Measurements from ENCODE around the gene RAB44.

The RAB44 gene

GRCh38 chr6:36754582-36755434 lies 57.2 kb downstream of the RAB44 start:
- peak; percentile 11 for DNase-seq

DNA sequence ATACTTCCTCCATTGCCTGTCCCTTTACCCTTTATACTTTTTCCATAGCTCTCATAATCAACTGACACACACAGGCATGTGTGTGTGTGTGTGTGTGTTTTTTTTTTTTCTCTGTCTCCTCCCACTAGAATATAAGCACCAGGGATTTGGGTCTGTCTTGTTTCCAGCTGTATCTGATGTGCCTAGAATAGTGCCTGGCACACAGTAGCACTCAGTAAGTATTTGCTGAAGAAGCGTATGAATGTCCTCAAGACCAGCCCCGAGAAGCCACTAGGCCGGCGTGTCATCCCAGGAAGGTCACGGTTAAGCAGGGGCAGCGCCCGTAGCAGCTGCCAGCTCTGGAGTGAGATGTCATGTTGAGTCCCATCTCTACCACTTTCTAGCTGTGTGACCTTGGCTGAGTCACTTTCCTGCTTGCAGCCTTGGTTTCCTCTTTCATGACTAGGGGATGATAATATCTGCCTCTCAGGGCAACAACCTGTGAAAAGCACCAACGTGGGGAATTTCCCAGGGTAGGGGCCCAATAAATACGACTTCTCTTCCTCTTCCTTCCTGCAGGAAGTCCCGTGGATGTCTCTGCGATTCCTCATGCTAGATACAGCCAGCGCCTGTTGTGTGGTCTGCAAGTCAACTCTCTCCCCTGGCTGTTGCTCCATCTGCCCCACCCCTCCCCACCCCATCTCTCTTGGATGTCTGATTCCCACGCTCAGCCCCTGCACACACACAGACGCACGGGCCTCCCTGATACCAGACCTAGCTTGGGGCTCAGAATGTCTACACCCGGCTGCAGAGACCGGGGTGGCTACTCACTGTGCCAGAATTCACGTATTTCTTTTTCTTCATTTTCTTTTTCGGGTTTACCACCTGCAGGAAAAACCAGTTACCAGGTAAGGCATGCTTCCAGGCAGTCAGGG lies 58.1 kb downstream of the RAB44 start:
- no peak for DNase-seq

GRCh38 chr6:36756786-36757185 lies 59.2 kb downstream of the RAB44 start:
- no peak for DNase-seq

DNA sequence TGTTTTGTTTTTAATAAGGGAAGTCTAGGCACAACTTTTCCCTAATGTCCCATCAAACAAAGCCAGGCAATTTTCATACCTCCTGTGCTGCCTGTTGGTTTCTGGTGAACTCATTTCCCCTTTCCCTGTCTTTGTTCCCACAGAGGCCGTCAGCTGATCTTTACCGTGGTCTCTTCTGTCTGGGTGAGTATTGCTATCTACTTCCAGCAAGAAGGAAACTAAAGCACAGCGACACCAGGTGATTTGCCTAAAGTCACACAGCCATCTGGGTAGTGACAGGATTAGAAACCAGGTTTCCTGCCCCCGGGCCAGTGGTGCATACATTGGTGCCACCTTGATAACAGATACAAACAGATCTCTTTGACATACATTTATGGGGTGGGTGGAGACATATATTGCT lies 59.6 kb downstream of the RAB44 start:
- no peak for DNase-seq

DNA sequence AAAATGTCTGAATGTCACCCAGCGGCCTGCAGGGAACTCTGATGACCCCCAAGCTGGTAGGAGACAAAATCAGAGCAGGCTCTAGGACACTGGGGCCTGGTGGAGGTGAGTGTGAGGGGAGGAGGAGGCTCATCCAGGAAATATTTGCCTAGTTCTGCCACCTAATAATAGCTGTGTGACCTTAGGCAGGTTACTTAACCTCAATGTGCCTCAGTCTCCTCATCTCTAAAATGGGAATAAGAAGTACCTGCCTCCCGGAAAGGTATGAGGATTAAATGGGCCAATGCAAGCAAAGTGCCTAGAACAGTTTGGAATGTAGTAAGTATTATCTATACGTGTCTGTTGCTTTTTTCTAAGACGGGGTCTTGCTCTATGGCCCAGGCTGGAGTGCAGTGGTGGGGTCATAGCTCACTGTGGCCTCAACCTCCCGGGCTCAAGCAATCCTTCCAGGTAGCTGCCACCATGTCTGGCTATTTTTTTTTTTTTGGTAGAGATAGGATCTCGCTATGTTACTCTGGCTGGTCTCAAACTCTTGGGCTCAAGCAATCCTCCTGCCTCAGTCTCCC lies 60.4 kb downstream of the RAB44 start:
- DNase-seq, result no peak

- DNase-seq, result no peak
Observed at GRCh38 chr6:36758516-36759147, 61.0 kb downstream of the RAB44 start.

DNA sequence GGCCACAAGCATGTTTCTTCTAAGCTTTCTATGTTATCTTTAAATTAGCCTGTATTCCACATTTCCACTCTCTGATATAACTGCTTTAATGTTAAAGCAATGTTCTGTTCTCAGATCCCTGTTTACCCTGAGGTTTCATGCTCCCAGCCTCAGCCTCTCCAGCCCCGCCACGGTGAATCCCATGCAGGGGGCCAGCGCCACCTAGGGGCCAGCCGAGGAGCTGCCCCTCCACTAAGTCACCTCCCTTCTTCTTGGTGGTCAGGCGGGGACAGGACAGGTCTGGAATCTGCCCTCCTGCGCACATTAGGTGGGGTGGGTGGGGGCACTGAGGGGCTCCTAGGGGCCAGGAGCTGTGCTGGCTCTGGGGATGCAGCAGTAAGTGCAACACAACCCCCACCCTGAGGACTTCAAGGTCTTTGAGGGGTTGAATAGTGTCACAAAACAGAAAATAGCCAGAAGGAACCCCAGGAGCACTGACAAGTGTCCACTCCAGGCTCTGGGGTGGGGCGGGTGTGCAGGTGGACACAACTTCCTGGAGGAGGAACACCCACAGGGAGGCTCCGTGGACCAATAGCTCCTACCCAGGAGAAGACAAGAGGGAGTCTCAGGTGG lies 61.6 kb downstream of the RAB44 start:
- DNase-seq, result peak; percentile 49

DNA sequence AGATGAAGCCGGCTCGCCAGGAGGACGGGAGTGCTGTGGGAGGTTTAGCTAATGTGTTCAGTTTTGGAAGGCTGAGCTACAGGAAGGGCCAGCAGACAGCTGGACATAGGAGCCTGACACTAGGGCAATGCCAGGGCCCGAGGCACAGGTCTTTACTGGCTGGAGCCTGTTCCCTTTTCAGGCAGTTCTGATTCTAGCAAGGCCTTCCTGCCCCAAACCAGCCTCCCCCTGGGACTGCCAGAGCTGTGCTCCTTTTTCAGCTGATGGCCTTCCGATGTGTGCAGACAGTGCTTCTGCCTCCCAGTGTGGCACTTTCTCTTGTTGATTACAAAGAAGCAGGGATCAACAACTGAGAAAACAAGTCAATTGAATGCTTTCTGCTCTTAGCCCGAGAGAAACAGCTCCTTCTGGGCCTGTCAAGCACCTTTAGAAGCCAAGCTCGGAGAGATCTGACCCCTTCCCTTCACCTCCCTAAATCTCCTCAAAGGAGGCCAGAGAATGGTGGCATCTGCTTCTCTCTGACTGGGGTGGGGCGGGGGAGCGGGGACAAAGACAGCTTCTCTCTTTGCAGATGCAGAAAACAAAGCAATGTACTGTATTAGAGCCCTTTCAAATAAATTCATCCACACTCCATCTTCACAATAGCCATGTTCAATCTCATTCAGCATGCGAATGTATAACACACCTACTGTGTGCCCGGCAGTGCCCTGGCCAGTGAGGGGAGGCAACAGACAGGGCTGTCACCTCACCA lies 63.2 kb downstream of the RAB44 start:
- DNase-seq, result no peak

GRCh38 chr6:36762123-36762522 lies 64.5 kb downstream of the RAB44 start:
- no peak for DNase-seq

- DNase-seq, result no peak
Observed at GRCh38 chr6:36765190-36765589, 67.6 kb downstream of the RAB44 start.

DNA sequence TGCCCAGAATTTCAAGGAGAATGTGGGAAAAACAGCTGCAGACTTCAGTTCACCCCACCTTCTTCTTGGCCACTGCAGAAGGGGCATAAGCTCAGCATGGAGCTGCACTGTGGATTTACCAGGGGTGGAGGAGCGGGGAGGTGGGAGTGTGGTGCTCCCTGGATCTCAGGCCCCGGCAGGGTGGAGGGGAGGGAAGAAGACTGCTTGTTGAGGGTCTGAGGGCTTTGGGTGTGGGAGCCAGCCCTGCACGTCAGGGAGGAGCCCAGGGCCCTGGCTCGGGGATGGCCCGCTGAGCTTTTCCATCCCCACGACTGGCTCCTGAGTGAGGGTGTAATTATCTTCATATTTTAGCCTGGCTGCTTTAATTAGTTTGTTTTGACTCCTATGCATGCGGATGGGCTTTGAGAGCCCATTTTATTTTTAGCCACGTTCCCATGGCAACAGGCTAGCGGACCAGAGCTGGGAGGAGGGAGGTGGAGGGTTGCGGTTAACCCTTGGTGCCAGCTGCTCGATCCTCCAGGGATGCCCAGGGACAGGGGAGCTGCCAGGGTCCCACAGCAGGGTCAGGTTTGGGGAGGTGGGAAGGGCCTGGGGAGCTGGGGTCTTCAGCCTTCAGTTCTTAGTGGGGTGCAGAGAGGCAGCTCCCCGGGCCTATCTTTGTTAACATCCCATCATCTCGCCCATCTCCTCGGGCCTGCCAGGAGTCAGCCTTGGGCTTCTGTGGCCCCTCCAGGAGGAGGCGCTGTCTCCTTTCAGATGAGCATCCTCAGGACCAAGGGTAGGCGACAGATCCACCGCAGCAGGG lies 68.2 kb downstream of the RAB44 start:
- DNase-seq, result peak; percentile 25

DNA sequence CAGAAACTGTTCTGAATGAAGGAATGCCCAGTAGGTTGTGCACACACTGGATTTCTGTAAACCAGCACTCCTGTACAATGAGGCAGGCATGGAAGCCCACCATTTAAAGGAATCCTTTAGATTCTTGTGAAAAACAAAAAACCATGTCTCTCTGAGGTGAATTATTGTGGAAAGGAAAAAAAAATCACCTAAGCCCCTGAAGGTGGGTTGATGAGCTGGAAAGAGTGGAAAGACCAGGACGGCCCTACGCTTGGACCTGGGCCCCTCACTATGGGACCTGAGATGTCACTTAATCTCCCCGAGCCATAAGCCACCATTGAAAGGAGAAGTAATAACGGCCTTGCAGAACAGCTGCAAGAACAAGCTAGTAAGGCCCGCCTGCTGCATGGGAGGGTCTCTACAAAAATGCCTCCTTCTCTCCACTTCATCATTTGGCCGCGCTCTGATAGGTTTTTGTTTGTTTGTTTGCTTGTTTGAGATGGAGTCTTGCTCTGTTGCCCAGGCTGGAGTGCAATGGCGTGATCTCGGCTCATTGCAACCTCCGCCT lies 68.8 kb downstream of the RAB44 start:
- DNase-seq, result no peak

DNA sequence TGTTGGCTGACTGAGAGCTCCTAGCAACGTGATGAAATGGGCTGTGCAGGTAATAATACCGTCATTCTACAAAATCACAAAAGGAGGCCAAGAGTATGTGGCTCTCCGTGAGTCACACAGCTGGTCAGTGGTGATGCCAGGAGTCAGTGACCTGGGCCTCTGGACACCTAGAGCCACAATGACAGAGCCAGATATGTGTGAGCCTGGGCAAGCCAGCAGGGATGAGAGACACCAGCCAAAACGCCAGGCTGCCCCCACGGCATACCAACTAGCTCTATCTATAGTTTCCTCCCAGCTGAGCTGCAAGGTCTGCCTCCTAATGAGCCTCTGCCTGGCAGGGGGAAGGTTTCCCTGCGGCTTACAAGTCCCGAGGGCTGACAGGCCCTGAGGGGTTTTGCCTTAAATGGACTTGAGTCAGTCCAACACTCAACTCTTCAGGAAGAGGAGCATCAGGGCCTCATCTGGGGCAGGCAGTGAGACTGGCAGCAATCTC lies 71.6 kb downstream of the RAB44 start:
- DNase-seq, result no peak

DNA sequence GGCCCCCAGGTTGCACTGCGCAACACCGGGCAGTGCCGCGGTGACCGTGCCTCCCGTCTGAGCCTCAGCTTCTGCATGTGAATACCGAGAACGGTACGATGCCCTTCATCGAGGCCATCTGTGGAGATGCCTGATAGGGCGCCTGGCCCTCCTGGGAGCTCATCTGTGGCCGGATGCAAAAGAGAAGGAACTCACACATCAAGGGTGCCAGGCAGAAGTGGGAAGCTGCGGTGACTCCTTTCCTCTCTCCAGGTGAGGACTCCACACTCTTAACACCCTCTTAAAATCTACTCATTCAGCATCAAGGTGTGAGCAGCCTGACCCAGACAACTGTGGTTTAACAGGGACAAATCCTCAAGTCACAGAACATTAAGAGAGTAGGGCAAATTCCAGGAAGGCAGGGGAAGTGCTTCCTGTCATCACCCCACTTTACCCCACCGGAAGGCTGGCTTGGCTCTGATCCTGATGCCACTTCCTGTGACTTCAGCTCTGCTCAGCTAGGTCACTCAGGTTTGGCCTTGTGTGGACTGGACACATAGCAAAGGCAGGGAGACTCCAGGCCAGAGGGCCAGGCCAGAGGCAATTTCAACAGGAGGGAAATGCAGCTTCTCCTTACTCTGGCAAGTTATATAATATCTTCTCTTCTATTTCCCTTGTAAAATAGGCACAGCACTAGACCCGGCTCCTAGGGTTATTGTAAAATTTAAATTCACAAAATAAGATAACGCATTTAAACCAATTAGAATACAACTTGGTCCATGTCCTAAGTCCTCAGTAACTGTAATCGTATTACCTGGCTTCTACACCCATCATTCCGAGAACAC lies 72.3 kb downstream of the RAB44 start:
- no peak for DNase-seq

DNA sequence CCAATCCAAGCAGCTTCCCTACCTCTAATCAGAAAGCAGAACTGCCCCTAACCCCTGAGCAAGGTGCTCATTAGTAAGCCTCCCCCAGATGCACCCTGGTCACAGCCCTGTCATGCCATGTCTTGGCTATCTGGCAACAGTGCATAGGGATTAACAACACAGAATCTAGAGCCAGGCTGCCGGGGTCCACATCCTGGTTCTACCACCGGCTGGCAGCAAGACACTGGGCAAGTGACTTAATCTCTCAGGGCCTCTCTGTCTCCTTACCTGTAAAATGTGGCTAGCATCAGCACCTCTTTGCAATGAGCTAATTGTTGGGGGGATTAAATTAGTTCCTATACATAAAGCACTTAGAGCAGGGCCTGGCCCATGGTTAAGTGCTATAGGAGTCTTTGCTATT lies 73.5 kb downstream of the RAB44 start:
- no peak for DNase-seq

- DNase-seq, result no peak
Observed at GRCh38 chr6:36772397-36772796, 74.8 kb downstream of the RAB44 start.

GRCh38 chr6:36774331-36774730 lies 76.7 kb downstream of the RAB44 start:
- no peak for DNase-seq

GRCh38 chr6:36776167-36776566 lies 78.5 kb downstream of the RAB44 start:
- DNase-seq, result no peak

GRCh38 chr6:36777801-36778200 lies 80.2 kb downstream of the RAB44 start:
- DNase-seq, result no peak

DNA sequence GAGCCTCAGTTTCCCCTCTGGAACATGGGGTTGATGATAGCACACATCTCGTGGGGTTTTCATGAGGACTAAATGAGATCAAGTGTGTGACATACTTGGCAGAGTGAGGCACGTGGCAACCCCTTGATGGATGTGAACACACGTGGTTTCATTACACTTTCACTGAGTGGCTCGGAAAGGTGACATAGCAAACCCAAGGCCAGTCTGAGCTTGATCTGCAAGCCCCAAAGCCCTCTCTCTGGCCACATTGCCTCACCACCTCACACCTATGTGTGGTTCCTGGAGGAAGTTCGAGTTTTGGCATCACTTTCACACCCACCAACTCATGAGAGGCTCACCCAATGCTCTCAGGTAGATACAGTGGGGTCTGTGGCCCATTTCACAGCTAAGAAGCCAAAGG lies 81.6 kb downstream of the RAB44 start:
- DNase-seq, result no peak

Measured in DMS79 (cell line).